Loucy (cell line): ENCODE results near the gene TANGO6.
"Not testable (repeated sequence)": the region's sequence is repeated elsewhere in the genome, so short reads cannot be mapped to it uniquely, and the experiment has no call there.

Source experiments
- H2AFZ ChIP-seq: fragments of 200-600 bp; sonication (generic); 2 replicates; pipeline ENCODE4 v1.6.0; 2016; ENCODE audit warnings: antibody characterized with exemption, mild to moderate bottlenecking, low read length, moderate library complexity
- H3F3A ChIP-seq: fragments of 200-600 bp; 2 replicates; pipeline ENCODE4 v1.6.0; 2016; ENCODE audit warnings: antibody characterized with exemption, low read depth, mild to moderate bottlenecking
- H3K27me3 ChIP-seq: fragments of 200-600 bp; sonication (generic); 2 replicates; pipeline ENCODE4 v1.6.1; 2014; ENCODE audit warnings: low read length, mild to moderate bottlenecking; ENCODE audit not compliant: insufficient read depth, poor library complexity, severe bottlenecking
- H3K36me3 ChIP-seq: fragments of 200-600 bp; sonication (generic); 2 replicates; pipeline ENCODE4 v1.6.1; 2016; ENCODE audit warnings: low read length; ENCODE audit not compliant: insufficient read depth
- H3K4me1 ChIP-seq: fragments of 200-600 bp; sonication (generic); 2 replicates; pipeline ENCODE4 v1.5.1; 2014; ENCODE audit warnings: low read length, mild to moderate bottlenecking; ENCODE audit not compliant: insufficient read depth, poor library complexity, severe bottlenecking
- H3K4me2 ChIP-seq: fragments of 200-600 bp; sonication (generic); 2 replicates; pipeline ENCODE4 v1.6.0; 2014; ENCODE audit warnings: antibody characterized with exemption, low read length, low read depth, mild to moderate bottlenecking; ENCODE audit not compliant: poor library complexity, severe bottlenecking
- H3K4me3 ChIP-seq: fragments of 200-600 bp; sonication (generic); 2 replicates; pipeline ENCODE4 v1.5.1; 2014; ENCODE audit warnings: low read length, mild to moderate bottlenecking, mixed read lengths; ENCODE audit not compliant: poor library complexity, severe bottlenecking
- H3K79me2 ChIP-seq: fragments of 200-600 bp; sonication (generic); 2 replicates; pipeline ENCODE4 v1.6.1; 2014; ENCODE audit warnings: low read length; ENCODE audit not compliant: insufficient read depth
- H3K9ac ChIP-seq: fragments of 200-600 bp; sonication (generic); 2 replicates; pipeline ENCODE4 v1.6.0; 2014; ENCODE audit warnings: mild to moderate bottlenecking, low read depth, low read length, moderate library complexity; ENCODE audit not compliant: poor library complexity, severe bottlenecking
- H3K9me2 ChIP-seq: fragments of 200-600 bp; sonication (generic); replicated peaks from 2 replicates; pipeline ENCODE4 v1.6.1; 2016; ENCODE audit warnings: low read depth, low read length, mixed read lengths
- H3K9me3 ChIP-seq: fragments of 200-600 bp; sonication (generic); 2 replicates; pipeline ENCODE4 v1.6.1; 2014; ENCODE audit warnings: mild to moderate bottlenecking, antibody characterized with exemption, low read length, low read depth; ENCODE audit not compliant: insufficient read depth
- H4K20me1 ChIP-seq: fragments of 200-600 bp; sonication (generic); 2 replicates; pipeline ENCODE4 v1.6.0; 2014; ENCODE audit warnings: antibody characterized with exemption, low read length, mild to moderate bottlenecking; ENCODE audit not compliant: insufficient read depth, poor library complexity, severe bottlenecking
- CTCF ChIP-seq: fragments of 200-600 bp; sonication (generic); conservative IDR thresholded peaks from 2 replicates; pipeline ENCODE4 v1.5.1; 2014; ENCODE audit warnings: mild to moderate bottlenecking, antibody characterized with exemption, low read length
- EZH2phosphoT487 ChIP-seq: fragments of 200-600 bp; IDR thresholded peaks from 2 replicates; pipeline ENCODE4 v1.6.1; 2018; ENCODE audit warnings: antibody characterized with exemption, mild to moderate bottlenecking, moderate library complexity, borderline replicate concordance

The TANGO6 gene

DNA sequence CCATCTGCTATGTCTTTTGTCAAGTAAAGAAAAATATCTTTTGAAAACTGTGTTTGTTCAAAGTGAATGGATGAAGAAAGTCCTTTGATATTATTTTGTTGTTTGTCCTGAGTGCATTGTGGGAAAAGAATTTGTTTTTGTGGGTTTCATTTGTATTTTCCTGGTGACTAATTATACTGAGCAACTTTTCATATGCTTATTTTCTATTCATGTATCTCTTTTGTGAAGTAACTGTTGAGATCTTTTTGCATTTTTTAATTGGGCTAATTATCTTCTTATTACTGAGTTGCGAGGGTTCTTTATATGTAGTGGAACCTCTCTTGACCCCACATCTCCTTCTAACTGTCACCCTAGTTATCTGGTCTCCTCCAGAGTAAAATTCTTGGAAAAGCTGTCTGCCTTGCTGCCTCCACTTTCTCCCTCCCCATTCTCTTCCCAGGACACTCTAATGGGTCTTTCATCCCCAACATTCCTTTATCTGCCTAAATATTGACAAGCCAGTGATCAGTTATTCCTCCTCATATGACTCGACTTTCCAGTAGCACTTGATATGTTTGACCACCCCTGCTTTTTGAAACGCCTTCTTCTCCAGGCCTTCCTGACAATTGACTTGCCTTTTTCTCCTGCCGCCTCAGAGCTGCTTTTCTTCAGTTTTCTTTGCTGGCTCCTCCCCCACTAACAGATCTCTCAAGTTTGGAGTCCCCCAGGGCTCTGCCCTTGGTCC is 144.6 kb downstream of the TANGO6 start:
- H4K20me1 ChIP-seq, result no peaks in the 10 kb centered on the region
- TF ChIP-seq EZH2phosphoT487 (no peak), CTCF (no peak)
- no peaks in the 10 kb centered on the region for H3K79me2 ChIP-seq
- H3K36me3 ChIP-seq, result no peaks in the 10 kb centered on the region
- H2AFZ ChIP-seq, result no peak overlapping the region
- H3K9ac ChIP-seq, result no peak overlapping the region
- H3K4me1 ChIP-seq, result no peaks in the 10 kb centered on the region
- no peaks in the 10 kb centered on the region for H3F3A ChIP-seq
- no peaks in the 10 kb centered on the region for H3K9me3 ChIP-seq
- H3K4me2 ChIP-seq, result no peak overlapping the region
- H3K27me3 ChIP-seq, result no peaks in the 10 kb centered on the region
- no peaks in the 10 kb centered on the region for H3K9me2 ChIP-seq
- H3K4me3 ChIP-seq, result no peak overlapping the region

GRCh38 chr16:68990172-68990845 is 147.0 kb downstream of the TANGO6 start:
- H3K9me2 ChIP-seq, H4K20me1 ChIP-seq, H2AFZ ChIP-seq, H3K4me3 ChIP-seq, H3K9ac ChIP-seq, H3K4me1 ChIP-seq, H3K27me3 ChIP-seq, H3K79me2 ChIP-seq, H3K9me3 ChIP-seq, H3K36me3 ChIP-seq, H3F3A ChIP-seq, H3K4me2 ChIP-seq: not testable (repeated sequence)
- peak; percentile 27; the same call in 1 of the 2 replicates for TF ChIP-seq CTCF

DNA sequence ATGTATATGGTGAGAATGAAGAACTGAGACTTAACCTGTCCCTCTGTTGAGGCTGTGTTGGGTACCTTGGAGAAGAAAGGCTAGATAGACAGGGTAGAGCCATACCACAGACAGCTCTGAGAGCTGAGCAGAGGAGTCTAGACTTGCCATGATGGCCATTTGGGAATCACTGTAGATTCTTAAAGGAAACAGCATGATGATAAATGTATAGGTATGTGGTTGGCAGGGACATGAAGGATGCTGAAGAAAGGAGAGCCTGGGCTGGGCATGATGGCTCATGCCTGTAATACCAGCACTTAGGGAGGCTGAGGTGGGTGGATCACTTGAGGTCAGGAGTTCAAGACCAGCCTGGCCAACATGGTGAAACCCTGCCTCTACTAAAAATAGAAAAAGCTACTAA is 147.7 kb downstream of the TANGO6 start:
- Histone ChIP-seq H3K9me2 (no peaks in the 10 kb centered on the region), H3K36me3 (no peaks in the 10 kb centered on the region), H3K4me3 (no peak overlapping the region), H3K4me1 (no peaks in the 10 kb centered on the region), H3K9me3 (no peaks in the 10 kb centered on the region), H3K9ac (no peak overlapping the region), H2AFZ (no peak overlapping the region), H3K79me2 (no peaks in the 10 kb centered on the region), H4K20me1 (no peaks in the 10 kb centered on the region), H3F3A (no peaks in the 10 kb centered on the region), H3K27me3 (no peaks in the 10 kb centered on the region), H3K4me2 (no peak overlapping the region)
- TF ChIP-seq CTCF (no peak), EZH2phosphoT487 (no peak)
